ENCODE data around the gene CACNB2.
A peak's percentile ranks its signal among the peaks of the same experiment; 100 is the strongest.
"Not testable (repeated sequence)": the region's sequence is repeated elsewhere in the genome, so short reads cannot be mapped to it uniquely, and the experiment has no call there.

The CACNB2 gene

GRCh38 chr10:18203471-18203870 lies 63.2 kb downstream of the CACNB2 start:
- DNase-seq, result no peak

GRCh38 chr10:18204039-18204835 lies 64.0 kb downstream of the CACNB2 start:
- peak in 1 of 2 donors; percentile 38 for DNase-seq

- DNase-seq, result no peak
Measured at GRCh38 chr10:18205098-18205834, 65.0 kb downstream of the CACNB2 start.

- DNase-seq, result not testable (repeated sequence)
Measured at GRCh38 chr10:18208186-18208585, 68.0 kb downstream of the CACNB2 start.

- DNase-seq, result no peak
Measured at GRCh38 chr10:18209241-18209640, 69.0 kb downstream of the CACNB2 start.

- DNase-seq, result no peak
Measured at GRCh38 chr10:18210711-18211110, 70.5 kb downstream of the CACNB2 start.

GRCh38 chr10:18211862-18212261 lies 71.6 kb downstream of the CACNB2 start:
- DNase-seq, result no peak

- no peak for DNase-seq
Measured at GRCh38 chr10:18213271-18213670, 73.0 kb downstream of the CACNB2 start.

- no peak for DNase-seq
Measured at GRCh38 chr10:18214691-18215563, 74.7 kb downstream of the CACNB2 start.

- DNase-seq, result no peak
Measured at GRCh38 chr10:18216482-18216881, 76.3 kb downstream of the CACNB2 start.

GRCh38 chr10:18217577-18217976 lies 77.4 kb downstream of the CACNB2 start:
- DNase-seq, result no peak

GRCh38 chr10:18219146-18219545 lies 78.9 kb downstream of the CACNB2 start:
- DNase-seq, result no peak

- no peak for DNase-seq
Measured at GRCh38 chr10:18221123-18221522, 80.9 kb downstream of the CACNB2 start.

GRCh38 chr10:18221882-18222281 lies 81.7 kb downstream of the CACNB2 start:
- no peak for DNase-seq

- no peak for DNase-seq
Measured at GRCh38 chr10:18222866-18223265, 82.6 kb downstream of the CACNB2 start.

- DNase-seq, result no peak
Measured at GRCh38 chr10:18223898-18224297, 83.7 kb downstream of the CACNB2 start.

- no peak for DNase-seq
Measured at GRCh38 chr10:18224626-18225445, 84.6 kb downstream of the CACNB2 start.

GRCh38 chr10:18226336-18226735 lies 86.1 kb downstream of the CACNB2 start:
- DNase-seq, result no peak

GRCh38 chr10:18229826-18230225 lies 89.6 kb downstream of the CACNB2 start:
- no peak for DNase-seq

- DNase-seq, result no peak
Measured at GRCh38 chr10:18230794-18231193, 90.6 kb downstream of the CACNB2 start.

- no peak for DNase-seq
Measured at GRCh38 chr10:18231480-18231879, 91.3 kb downstream of the CACNB2 start.

GRCh38 chr10:18233775-18234174 lies 93.6 kb downstream of the CACNB2 start:
- no peak for DNase-seq
